Kidney epithelial cell (primary cell): ENCODE measurements around the gene NCOA6. TPM values are rescaled to one million over a fixed set of nuclear protein-coding genes. Genes with fewer than 3 reads are reported as not detected.

Source experiments
- DNase-seq: peaks from one replicate; pipeline ENCODE4 v3.0.0-alpha.2; 2010; ENCODE audit warnings: low read depth
- H3K27me3 ChIP-seq: 2 replicates; pipeline ENCODE4 v1.6.0; 2011; ENCODE audit warnings: low read length; ENCODE audit not compliant: control insufficient read depth, insufficient read depth
- H3K36me3 ChIP-seq: 2 replicates; pipeline ENCODE4 v1.5.1; 2011; ENCODE audit warnings: low read length; ENCODE audit not compliant: control insufficient read depth, insufficient read depth
- H3K4me3 ChIP-seq: 2 replicates; pipeline ENCODE4 v1.5.1; 2011; ENCODE audit warnings: low read depth, mild to moderate bottlenecking, control low read depth, low read length
- CTCF ChIP-seq: IDR thresholded peaks from 2 replicates; pipeline ENCODE4 v1.5.1; 2011; ENCODE audit warnings: mild to moderate bottlenecking, moderate library complexity, low read length, control low read depth, inconsistent platforms; ENCODE audit not compliant: insufficient read depth, poor library complexity, severe bottlenecking
- total RNA-seq: library from RNA; depleted of rRNA; stranded (reverse); fragments of >200 nt; gene quantifications from 2 replicates; pipeline ENCODE4 v1.2.3, GENCODE V29; 2015

The NCOA6 gene
- total RNA-seq, 1 donor from 2014 or later: 18.0 TPM

DNA sequence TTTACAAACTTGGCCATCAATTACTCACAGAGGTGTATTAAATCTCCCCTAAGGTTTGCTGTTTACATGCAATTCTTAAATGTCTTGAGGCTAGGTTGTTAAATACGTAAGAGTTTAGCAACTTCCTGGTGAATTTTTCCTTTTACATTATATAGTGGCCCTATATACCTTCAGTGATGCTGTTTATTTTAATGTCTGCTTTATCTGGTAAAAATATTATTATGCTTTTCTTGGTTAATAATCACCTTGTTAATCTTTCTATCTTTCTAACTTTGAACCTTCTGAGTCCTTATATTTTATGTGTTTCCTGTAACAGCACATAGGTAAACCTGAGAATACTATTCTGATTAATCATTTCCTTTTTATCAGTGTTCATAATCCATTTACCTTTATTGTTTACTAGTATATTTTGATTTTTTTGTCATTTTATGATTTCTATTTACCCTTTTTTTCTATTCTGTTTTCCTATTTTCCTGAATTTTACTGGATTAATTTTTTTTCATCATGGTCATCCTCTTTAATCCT lies 63.4 kb downstream of the NCOA6 start:
- no peak overlapping the region for H3K4me3 ChIP-seq
- TF ChIP-seq CTCF: no peak
- H3K36me3 ChIP-seq: peaks cover 3% of the 10 kb centered on the region
- no peak for DNase-seq
- H3K27me3 ChIP-seq: no peaks in the 10 kb centered on the region

GRCh38 chr20:34755367-34755766 lies 70.1 kb downstream of the NCOA6 start:
- H3K27me3 ChIP-seq: no peaks in the 10 kb centered on the region
- no peak for TF ChIP-seq CTCF
- peaks cover 3% of the 10 kb centered on the region for H3K36me3 ChIP-seq
- H3K4me3 ChIP-seq: no peak overlapping the region
- DNase-seq: no peak

DNA sequence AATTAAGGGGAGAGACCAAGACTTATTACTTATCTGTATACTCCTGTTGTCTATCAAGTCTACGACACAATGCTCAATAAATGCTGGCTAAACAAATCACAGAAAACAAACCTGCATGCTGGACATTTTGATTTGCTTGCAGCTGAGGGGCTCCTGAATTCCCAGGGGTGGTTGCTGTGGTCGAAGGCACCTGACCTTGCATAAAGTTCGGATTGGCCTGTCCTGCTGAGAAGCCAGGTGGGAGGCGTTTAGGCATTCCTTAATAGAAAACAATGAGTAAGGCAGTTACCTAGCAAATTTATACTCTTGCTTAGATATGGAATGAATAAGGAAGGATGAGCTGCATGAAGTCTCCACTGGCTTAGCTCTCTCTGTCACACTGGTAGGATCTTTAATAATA lies 70.8 kb downstream of the NCOA6 start:
- no peak for TF ChIP-seq CTCF
- no peak for DNase-seq
- H3K4me3 ChIP-seq: no peak overlapping the region
- no peaks in the 10 kb centered on the region for H3K27me3 ChIP-seq
- H3K36me3 ChIP-seq: peaks cover 5% of the 10 kb centered on the region

DNA sequence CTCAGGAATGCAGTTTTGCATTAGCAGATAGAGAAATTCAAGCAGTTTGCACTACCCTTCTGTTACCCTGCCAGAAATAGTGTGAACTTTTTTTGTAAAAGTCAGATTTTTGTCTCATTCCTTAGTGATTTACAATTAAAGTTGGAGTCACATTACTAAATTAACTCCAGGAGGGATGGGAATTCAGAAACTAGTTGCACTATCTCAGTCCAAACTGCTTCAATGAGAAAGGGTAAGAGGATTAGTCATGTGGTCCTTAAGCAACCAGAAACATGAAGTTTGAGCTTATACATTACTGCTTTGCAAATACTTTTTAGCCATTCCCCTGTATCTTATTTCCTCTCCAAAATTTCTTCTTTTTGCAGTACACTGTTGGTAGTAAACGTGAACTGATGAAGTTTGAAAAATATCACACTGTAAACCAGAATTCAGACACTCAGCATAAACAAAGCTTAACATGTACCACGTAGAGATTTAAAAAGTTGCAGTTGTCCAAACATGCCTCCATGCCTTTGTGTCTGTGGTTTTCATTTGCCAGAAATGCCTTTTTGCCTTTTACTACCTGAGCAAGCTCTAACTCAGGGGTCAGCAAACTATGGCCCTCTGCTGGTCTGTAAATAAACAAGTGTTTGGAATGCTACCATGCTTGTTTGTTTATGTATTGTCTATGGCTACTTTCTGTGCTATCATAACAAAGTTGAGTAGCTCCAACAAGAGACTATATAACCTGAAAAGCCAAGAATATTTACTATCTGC lies 71.6 kb downstream of the NCOA6 start:
- DNase-seq: no peak
- H3K4me3 ChIP-seq: no peak overlapping the region
- no peaks in the 10 kb centered on the region for H3K27me3 ChIP-seq
- TF ChIP-seq CTCF: no peak
- peaks cover 5% of the 10 kb centered on the region for H3K36me3 ChIP-seq

DNA sequence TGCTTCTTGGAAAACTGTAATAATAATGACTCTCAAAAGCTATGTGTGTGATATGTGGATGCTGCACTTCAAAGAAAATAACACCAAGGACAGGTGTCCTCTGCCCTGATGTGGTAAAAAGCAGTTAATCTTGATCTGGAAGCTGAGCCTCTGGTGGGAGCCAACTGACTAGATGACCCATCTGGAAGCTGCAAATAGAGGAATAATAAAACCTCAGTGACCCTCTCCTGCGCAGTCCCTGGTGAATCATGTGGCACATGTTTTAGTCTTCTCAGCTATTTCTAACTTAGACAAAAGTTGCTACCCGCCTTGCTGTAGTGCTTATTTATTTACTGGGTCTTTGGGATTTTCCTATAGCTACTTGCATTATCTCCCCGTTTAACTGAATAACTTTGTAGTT lies 74.0 kb downstream of the NCOA6 start:
- no peak for TF ChIP-seq CTCF
- DNase-seq: no peak
- Histone ChIP-seq H3K36me3 (peaks cover 2% of the 10 kb centered on the region), H3K27me3 (no peaks in the 10 kb centered on the region), H3K4me3 (no peak overlapping the region)

DNA sequence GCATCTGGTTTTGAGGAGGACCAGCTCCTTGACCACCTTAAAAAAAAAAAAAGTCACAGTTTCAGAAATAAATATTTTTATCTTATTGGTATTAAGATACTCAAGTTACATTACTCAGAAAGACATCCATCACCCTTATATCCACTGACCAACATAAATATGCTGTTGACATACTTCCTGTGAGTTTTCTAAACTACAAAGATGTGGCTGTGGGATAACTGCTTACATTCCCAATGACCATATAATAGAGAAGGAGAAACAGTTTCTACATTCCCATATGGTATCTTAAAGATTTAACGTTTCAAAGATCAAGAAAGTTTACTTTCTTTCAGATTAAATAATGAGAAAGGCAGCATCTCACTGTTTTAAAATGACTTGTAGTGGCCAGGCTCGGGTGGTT lies 75.0 kb downstream of the NCOA6 start:
- H3K4me3 ChIP-seq: no peak overlapping the region
- peaks cover 2% of the 10 kb centered on the region for H3K36me3 ChIP-seq
- no peaks in the 10 kb centered on the region for H3K27me3 ChIP-seq
- TF ChIP-seq CTCF: no peak
- no peak for DNase-seq
